ENCODE results near the gene TP53TG5. TPM values are rescaled to one million over a fixed set of nuclear protein-coding genes. Genes with fewer than 3 reads are reported as not detected.
A peak's percentile ranks its signal among the peaks of the same experiment; 100 is the strongest.

TP53TG5 gene
- total RNA-seq, 1 donor from 2014 or later, result not detected

- H3K27me3 ChIP-seq (ENCODE audit: low read depth), result no peaks in the 10 kb centered on the region
- peak overlapping the region; percentile 97 for H3K4me3 ChIP-seq
- H3K27ac ChIP-seq, result peak overlapping the region; percentile 87
- DNase-seq (no peak), ATAC-seq (peak; percentile 73 to 76)
- H3K4me1 ChIP-seq, result peaks cover 29% of the 10 kb centered on the region
- H3K9me3 ChIP-seq, result no peaks in the 10 kb centered on the region
- peaks cover 34% of the 10 kb centered on the region for H3K36me3 ChIP-seq
- intact Hi-C loops (cut with DNase I), result no loop called here
- TF ChIP-seq CTCF (IDR thresholded peaks at IDR 0.05), result no peak
Measured at GRCh38 chr20:45407067-45407745, 29.1 kb upstream of the TP53TG5 start.

- H3K9me3 ChIP-seq, result no peaks in the 10 kb centered on the region
- H3K4me3 ChIP-seq, result peak overlapping the region; percentile 97
- intact Hi-C loops (cut with DNase I), result no loop called here
- peaks cover 29% of the 10 kb centered on the region for H3K4me1 ChIP-seq
- peak; percentile 83 for DNase-seq
- H3K36me3 ChIP-seq, result peaks cover 26% of the 10 kb centered on the region
- H3K27ac ChIP-seq, result peak overlapping the region; percentile 87
- TF ChIP-seq CTCF (IDR thresholded peaks at IDR 0.05), result no peak
- peak; percentile 79 to 88 for ATAC-seq
- no peaks in the 10 kb centered on the region for H3K27me3 ChIP-seq (ENCODE audit: low read depth)
Measured at GRCh38 chr20:45406260-45407066, 28.3 kb upstream of the TP53TG5 start.

GRCh38 chr20:45405571-45406259 lies 27.6 kb upstream of the TP53TG5 start:
- DNase-seq (no peak), ATAC-seq (peak; percentile 48 to 52)
- H3K9me3 ChIP-seq, result peaks cover 3% of the 10 kb centered on the region

GRCh38 chr20:45404438-45404837 lies 26.3 kb upstream of the TP53TG5 start:
- Histone ChIP-seq H3K27me3 (ENCODE audit: low read depth) (no peaks in the 10 kb centered on the region), H3K27ac (no peak overlapping the region), H3K4me1 (peaks cover 27% of the 10 kb centered on the region), H3K4me3 (no peak overlapping the region), H3K36me3 (peaks cover 6% of the 10 kb centered on the region), H3K9me3 (peaks cover 7% of the 10 kb centered on the region)
- intact Hi-C loops (cut with DNase I), result no loop called here
- TF ChIP-seq CTCF (IDR thresholded peaks at IDR 0.05), result no peak
- ATAC-seq, result no peak
- no peak for DNase-seq

More at GRCh38 chr20:45405571-45406259, 27.6 kb upstream of the TP53TG5 start:
- TF ChIP-seq CTCF (IDR thresholded peaks at IDR 0.05), result no peak
- intact Hi-C loops (cut with DNase I), result no loop called here
- Histone ChIP-seq H3K36me3 (peaks cover 19% of the 10 kb centered on the region), H3K4me1 (peaks cover 29% of the 10 kb centered on the region), H3K27ac (peak overlapping the region; percentile 87), H3K4me3 (peak overlapping the region; percentile 97), H3K27me3 (ENCODE audit: low read depth) (no peaks in the 10 kb centered on the region)

GRCh38 chr20:45402946-45403345 lies 24.8 kb upstream of the TP53TG5 start:
- Histone ChIP-seq H3K36me3 (no peaks in the 10 kb centered on the region), H3K9me3 (peaks cover 7% of the 10 kb centered on the region), H3K27ac (no peak overlapping the region), H3K27me3 (ENCODE audit: low read depth) (no peaks in the 10 kb centered on the region), H3K4me1 (peaks cover 14% of the 10 kb centered on the region), H3K4me3 (no peak overlapping the region)
- no peak for ATAC-seq
- no peak for TF ChIP-seq CTCF (IDR thresholded peaks at IDR 0.05)
- no peak for DNase-seq
- intact Hi-C loops (cut with DNase I), result no loop called here
